Muscle layer of colon (tissue), 2 donors: ENCODE measurements around the gene LMF2.
A peak's percentile ranks its signal among the peaks of the same experiment; 100 is the strongest.

Experiments used
- H3K27ac ChIP-seq: one replicate; pipeline ENCODE4 v1.7.0; 2013; ENCODE audit warnings: low read depth, mild to moderate bottlenecking, low read length, moderate library complexity
- H3K27me3 ChIP-seq, 2 donors: one replicate each; pipeline ENCODE4 v1.7.0; 2013; ENCODE audit warnings: low read length in 2 of 2, mild to moderate bottlenecking in 2 of 2; ENCODE audit not compliant: insufficient read depth in 2 of 2, control insufficient read depth in 1 of 2
- H3K36me3 ChIP-seq: one replicate; pipeline ENCODE4 v1.7.0; 2013; ENCODE audit warnings: mild to moderate bottlenecking, low read length; ENCODE audit not compliant: insufficient read depth
- H3K4me1 ChIP-seq: one replicate; pipeline ENCODE4 v1.7.0; 2013; ENCODE audit warnings: mild to moderate bottlenecking, low read length; ENCODE audit not compliant: insufficient read depth
- H3K4me3 ChIP-seq, 2 donors: one replicate each; pipeline ENCODE4 v1.7.0; 2013; ENCODE audit warnings: low read length in 2 of 2, low read depth in 1 of 2, mild to moderate bottlenecking in 1 of 2, moderate library complexity in 1 of 2
- H3K9ac ChIP-seq: one replicate; pipeline ENCODE4 v1.7.0; 2013; ENCODE audit warnings: low read length
- H3K9me3 ChIP-seq: one replicate; pipeline ENCODE4 v1.7.0; 2013; ENCODE audit warnings: mild to moderate bottlenecking, low read length
- donor health status: abdominal sarcoma.
- donor health status: Adenocarcinoma of cecum.

The LMF2 gene

GRCh38 chr22:50506611-50507420, 686 bp downstream of the LMF2 start:
- no peaks in the 10 kb centered on the region for H3K9me3 ChIP-seq
- H3K4me3 ChIP-seq: peak overlapping the region; percentile 96 to 99
- H3K4me1 ChIP-seq: peaks cover 22% of the 10 kb centered on the region

DNA sequence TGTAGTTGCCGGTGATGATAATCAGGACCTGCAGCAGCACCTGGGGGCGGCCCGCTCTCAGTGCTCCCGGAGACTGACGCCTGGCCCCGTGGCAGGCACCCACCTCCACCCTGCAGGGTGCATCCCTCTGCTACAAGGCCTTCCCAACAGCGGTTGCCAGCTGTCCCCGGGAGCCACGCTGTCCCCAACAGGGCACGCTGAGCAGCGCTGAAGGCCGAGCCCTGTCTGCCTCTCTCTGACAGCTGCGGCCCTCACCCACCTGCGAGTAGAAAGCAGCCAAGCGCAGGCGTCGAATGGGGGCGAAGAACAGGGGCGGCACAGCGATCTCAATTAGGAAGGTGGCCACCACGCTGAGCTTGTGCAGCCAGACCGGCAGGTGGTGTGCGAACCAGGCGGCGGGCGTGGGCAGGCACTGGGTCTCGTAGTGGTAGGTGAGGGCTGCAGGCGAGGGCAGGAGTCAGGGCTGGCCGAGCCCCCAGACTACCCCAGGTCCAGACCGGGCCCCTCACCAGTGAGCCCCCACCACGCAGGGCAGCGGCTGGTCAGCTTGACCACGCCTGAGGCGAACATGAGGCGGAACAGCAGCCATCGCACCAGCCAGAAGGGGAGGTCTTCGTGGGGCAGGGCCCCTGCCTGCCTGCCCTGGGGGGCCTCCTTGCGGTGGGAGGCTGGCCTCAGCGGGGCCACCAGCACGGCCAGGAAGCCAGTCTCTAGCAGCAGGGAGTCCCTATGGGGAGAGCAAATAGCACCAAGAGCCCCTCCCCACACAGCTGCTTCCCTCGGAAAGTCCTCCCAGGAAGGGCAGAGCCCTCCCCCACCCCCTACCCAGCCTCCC, 1.5 kb downstream of the LMF2 start:
- Histone ChIP-seq H3K4me1 (peaks cover 22% of the 10 kb centered on the region), H3K27me3 (no peaks in the 10 kb centered on the region), H3K27ac (no peak overlapping the region), H3K36me3 (peaks cover 21% of the 10 kb centered on the region), H3K4me3 (peak overlapping the region; percentile 96 to 99), H3K9ac (peak overlapping the region; percentile 93), H3K9me3 (no peaks in the 10 kb centered on the region)

More at GRCh38 chr22:50506611-50507420, 686 bp downstream of the LMF2 start:
- Histone ChIP-seq H3K27me3 (no peaks in the 10 kb centered on the region), H3K36me3 (peaks cover 21% of the 10 kb centered on the region), H3K27ac (peak overlapping the region; percentile 87), H3K9ac (peak overlapping the region; percentile 93)

DNA sequence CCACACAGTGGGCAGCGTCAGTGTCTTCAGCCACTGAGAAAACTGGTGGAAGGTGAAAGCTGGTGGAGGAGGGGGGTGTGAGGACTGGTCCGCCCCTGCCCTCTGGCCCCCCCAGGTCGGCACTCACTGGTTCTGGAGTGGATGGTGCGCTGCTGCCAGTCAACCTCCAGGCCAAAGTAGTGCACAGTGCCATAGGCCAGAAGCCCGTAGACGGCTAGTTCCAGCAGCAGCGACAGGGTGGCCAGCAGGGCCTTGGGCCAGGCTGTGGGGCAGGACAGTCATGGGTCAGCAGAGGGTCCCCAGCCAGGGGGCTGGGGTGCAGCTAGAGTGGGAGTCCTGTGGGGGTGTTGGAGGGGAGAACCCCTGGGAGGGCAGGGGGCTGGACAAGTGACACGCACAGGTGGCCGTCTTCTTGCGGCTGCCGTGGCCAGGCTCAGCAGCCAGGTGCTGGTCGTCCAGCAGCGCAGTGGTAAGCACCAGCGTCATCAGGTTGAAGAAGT, 2.2 kb downstream of the LMF2 start:
- H3K9me3 ChIP-seq: no peaks in the 10 kb centered on the region
- peaks cover 22% of the 10 kb centered on the region for H3K4me1 ChIP-seq
- H3K27ac ChIP-seq: no peak overlapping the region
- no peak overlapping the region for H3K9ac ChIP-seq
- H3K27me3 ChIP-seq: no peaks in the 10 kb centered on the region
- H3K36me3 ChIP-seq: peaks cover 21% of the 10 kb centered on the region
- H3K4me3 ChIP-seq: no peak overlapping the region

- Histone ChIP-seq H3K4me1 (peaks cover 22% of the 10 kb centered on the region), H3K9ac (no peak overlapping the region), H3K4me3 (no peak overlapping the region), H3K27ac (no peak overlapping the region), H3K9me3 (no peaks in the 10 kb centered on the region), H3K36me3 (peaks cover 21% of the 10 kb centered on the region), H3K27me3 (no peaks in the 10 kb centered on the region)
Observed at GRCh38 chr22:50504369-50505211, 2.9 kb downstream of the LMF2 start.

- Histone ChIP-seq H3K4me1 (peaks cover 14% of the 10 kb centered on the region), H3K27ac (no peak overlapping the region), H3K36me3 (peaks cover 21% of the 10 kb centered on the region), H3K27me3 (no peaks in the 10 kb centered on the region), H3K9ac (no peak overlapping the region), H3K9me3 (no peaks in the 10 kb centered on the region), H3K4me3 (no peak overlapping the region)
Observed at GRCh38 chr22:50503475-50504145, 3.9 kb downstream of the LMF2 start.

DNA sequence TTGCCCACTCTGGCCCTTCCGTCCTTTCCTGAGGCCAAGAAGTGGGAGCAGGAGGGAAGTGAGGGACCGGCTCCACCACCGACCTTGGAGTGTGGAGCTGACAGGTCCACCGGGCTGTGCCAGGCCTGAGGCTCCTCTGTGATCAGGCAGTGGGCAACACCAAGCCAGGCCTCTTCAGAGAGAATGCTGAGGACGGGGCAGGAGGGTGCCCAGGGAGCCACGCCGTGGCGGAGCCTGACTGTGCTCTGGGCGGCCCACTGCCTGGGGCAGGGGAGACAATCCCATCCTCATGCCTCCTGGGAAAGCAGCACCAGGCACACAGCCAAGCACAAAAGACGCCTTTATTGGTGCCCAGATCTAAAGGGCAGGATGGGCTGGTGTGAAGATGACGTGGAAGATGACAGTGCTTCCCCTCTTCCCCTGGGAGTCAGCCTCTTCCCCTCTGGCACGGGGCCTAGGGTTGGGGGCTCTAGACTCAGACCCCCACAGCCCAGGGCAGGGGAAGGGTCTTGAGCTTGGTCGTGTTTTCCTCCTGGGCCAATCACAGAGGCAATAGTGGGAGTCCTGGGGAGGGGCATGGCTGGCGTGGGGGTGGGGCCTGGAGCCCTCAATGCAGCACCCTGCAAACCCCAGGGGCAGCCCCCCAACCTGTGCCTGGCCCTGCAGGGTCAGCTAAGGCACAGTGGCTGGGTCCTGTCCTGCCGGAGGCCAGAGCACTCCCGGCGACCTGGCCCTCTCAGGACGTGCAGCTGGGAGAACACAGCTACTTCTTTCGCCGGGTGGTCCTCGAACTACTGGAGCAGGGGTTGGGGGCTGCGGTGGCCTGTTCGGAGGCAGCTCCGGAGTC, 4.7 kb downstream of the LMF2 start:
- no peaks in the 10 kb centered on the region for H3K9me3 ChIP-seq
- no peak overlapping the region for H3K9ac ChIP-seq
- H3K27me3 ChIP-seq: no peaks in the 10 kb centered on the region
- peaks cover 21% of the 10 kb centered on the region for H3K36me3 ChIP-seq
- H3K4me1 ChIP-seq: peaks cover 12% of the 10 kb centered on the region
- no peak overlapping the region for H3K27ac ChIP-seq
- H3K4me3 ChIP-seq: no peak overlapping the region

DNA sequence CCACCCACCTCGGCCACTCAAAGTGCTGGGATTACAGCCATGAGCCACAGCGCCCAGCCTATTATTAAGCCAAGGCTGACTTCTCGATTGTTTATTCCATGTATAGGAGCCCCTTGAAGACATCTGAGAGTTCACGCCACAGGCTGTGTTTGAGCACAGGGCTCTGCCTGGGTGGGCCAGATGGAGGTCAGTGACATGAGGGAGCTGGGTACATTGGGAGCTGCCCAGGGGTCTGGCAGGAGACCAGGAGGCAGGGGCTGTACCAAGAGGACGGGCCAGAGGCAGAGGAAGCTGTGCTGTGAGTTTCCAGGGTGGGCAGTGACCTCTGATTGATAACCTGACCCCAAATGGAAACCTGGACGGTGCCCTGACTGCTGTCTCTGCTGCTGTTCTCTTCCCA, 5.4 kb downstream of the LMF2 start:
- Histone ChIP-seq H3K27ac (no peak overlapping the region), H3K9me3 (no peaks in the 10 kb centered on the region), H3K9ac (no peak overlapping the region), H3K4me3 (no peak overlapping the region), H3K36me3 (peaks cover 21% of the 10 kb centered on the region), H3K4me1 (peaks cover 12% of the 10 kb centered on the region), H3K27me3 (no peaks in the 10 kb centered on the region)

- Histone ChIP-seq H3K9ac (no peak overlapping the region), H3K9me3 (no peaks in the 10 kb centered on the region), H3K36me3 (peaks cover 16% of the 10 kb centered on the region), H3K27me3 (no peaks in the 10 kb centered on the region), H3K4me3 (no peak overlapping the region), H3K4me1 (no peaks in the 10 kb centered on the region), H3K27ac (no peak overlapping the region)
Observed at GRCh38 chr22:50500452-50500851, 7.0 kb downstream of the LMF2 start.

DNA sequence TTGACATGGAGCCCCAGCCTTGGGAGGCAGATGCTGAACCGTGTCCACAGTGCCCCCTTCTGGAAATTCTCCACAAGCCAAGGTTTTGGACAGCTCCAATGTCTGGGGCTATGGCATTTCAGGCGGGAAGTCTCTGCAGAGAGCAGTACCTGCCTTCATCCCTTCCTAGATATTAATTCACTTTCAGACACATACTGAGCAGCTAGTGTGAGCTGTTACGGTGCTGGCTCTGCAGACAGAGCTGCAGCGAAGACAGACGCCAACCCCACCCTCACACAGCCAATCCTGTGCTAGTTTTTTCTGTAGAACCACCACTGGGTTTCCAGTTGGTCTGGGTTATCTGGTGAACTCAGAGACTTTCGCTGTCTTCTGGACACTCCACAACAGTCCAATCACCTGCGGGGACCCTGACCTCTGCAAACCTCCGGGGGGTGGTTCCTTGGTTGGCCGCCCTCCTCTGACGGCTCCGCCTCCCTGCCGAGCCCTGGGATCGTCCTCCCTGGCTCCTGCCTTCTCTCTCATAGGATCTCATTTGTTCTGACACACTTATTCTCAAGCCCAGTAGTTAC, 9.1 kb downstream of the LMF2 start:
- Histone ChIP-seq H3K27ac (no peak overlapping the region), H3K9ac (no peak overlapping the region)

GRCh38 chr22:50497093-50497492, 10.4 kb downstream of the LMF2 start:
- Histone ChIP-seq H3K4me1 (no peaks in the 10 kb centered on the region), H3K9ac (no peak overlapping the region), H3K36me3 (no peaks in the 10 kb centered on the region), H3K27me3 (no peaks in the 10 kb centered on the region), H3K9me3 (no peaks in the 10 kb centered on the region), H3K4me3 (no peak overlapping the region), H3K27ac (no peak overlapping the region)

More for the DNA sequence above, 9.1 kb downstream of the LMF2 start:
- H3K9me3 ChIP-seq: no peaks in the 10 kb centered on the region
- H3K4me3 ChIP-seq: no peak overlapping the region
- H3K27me3 ChIP-seq: no peaks in the 10 kb centered on the region
- H3K36me3 ChIP-seq: peaks cover 8% of the 10 kb centered on the region
- no peaks in the 10 kb centered on the region for H3K4me1 ChIP-seq
